Measurements from ENCODE around the gene ADO.

ADO gene

GRCh38 chr10:62820586-62820985 is 16.1 kb downstream of the ADO start:
- TF ChIP-seq BHLHE40 (IDR thresholded peaks at IDR 0.05; ENCODE audit: borderline replicate concordance) (no peak), CTBP1 (IDR thresholded peaks at IDR 0.05; ENCODE audit: borderline replicate concordance) (no peak), ELF4 (IDR thresholded peaks at IDR 0.05) (no peak), L3MBTL2 (conservative IDR thresholded peaks at IDR 0.05) (no peak), FOXK2 (IDR thresholded peaks at IDR 0.05) (no peak), LEF1 (IDR thresholded peaks at IDR 0.05; ENCODE audit: borderline replicate concordance) (no peak), ARNT (IDR thresholded peaks at IDR 0.05) (no peak), FOXA1 (IDR thresholded peaks at IDR 0.05) (no peak), PKNOX1 (IDR thresholded peaks at IDR 0.05) (no peak), HDGF (IDR thresholded peaks at IDR 0.05; ENCODE audit: borderline replicate concordance) (no peak), NFRKB (IDR thresholded peaks at IDR 0.05) (no peak), SUZ12 (IDR thresholded peaks at IDR 0.05) (no peak), TARDBP (IDR thresholded peaks at IDR 0.05) (no peak), FOXM1 (IDR thresholded peaks at IDR 0.05; ENCODE audit: borderline replicate concordance) (no peak), SP1 (IDR thresholded peaks at IDR 0.05) (no peak), ZNF384 (IDR thresholded peaks at IDR 0.05) (no peak)
- ChIA-PET POLR2A (no interaction called here), CTCF (no interaction called here)
- no peak for DNase-seq (ENCODE audit: extremely low spot score)

GRCh38 chr10:62826273-62826672 is 21.8 kb downstream of the ADO start:
- DNase-seq (ENCODE audit: extremely low spot score) = no peak
- ChIA-PET CTCF (no interaction called here), POLR2A (no interaction called here)
- TF ChIP-seq HDGF (IDR thresholded peaks at IDR 0.05; ENCODE audit: borderline replicate concordance) (no peak), PKNOX1 (IDR thresholded peaks at IDR 0.05) (no peak), ZNF384 (IDR thresholded peaks at IDR 0.05) (no peak), TARDBP (IDR thresholded peaks at IDR 0.05) (no peak), LEF1 (IDR thresholded peaks at IDR 0.05; ENCODE audit: borderline replicate concordance) (no peak), FOXA1 (IDR thresholded peaks at IDR 0.05) (no peak), SP1 (IDR thresholded peaks at IDR 0.05) (no peak), NFRKB (IDR thresholded peaks at IDR 0.05) (no peak), FOXM1 (IDR thresholded peaks at IDR 0.05; ENCODE audit: borderline replicate concordance) (no peak), SUZ12 (IDR thresholded peaks at IDR 0.05) (no peak)

GRCh38 chr10:62829622-62830021 is 25.1 kb downstream of the ADO start:
- ChIA-PET CTCF (interaction anchor here (1.5 kb wide), 1 partner anchor 12 kb away, joined by 3 read pairs; no protein-coding TSS in a partner anchor), POLR2A (interaction anchor here (1.2 kb wide), 1 partner anchor 24 kb away, joined by 3 read pairs; no protein-coding TSS in a partner anchor)
- TF ChIP-seq L3MBTL2 (conservative IDR thresholded peaks at IDR 0.05) (no peak), FOXM1 (IDR thresholded peaks at IDR 0.05; ENCODE audit: borderline replicate concordance) (no peak), PKNOX1 (IDR thresholded peaks at IDR 0.05) (no peak), LEF1 (IDR thresholded peaks at IDR 0.05; ENCODE audit: borderline replicate concordance) (no peak), SUZ12 (IDR thresholded peaks at IDR 0.05) (no peak), SP1 (IDR thresholded peaks at IDR 0.05) (no peak), NFRKB (IDR thresholded peaks at IDR 0.05) (no peak), CTBP1 (IDR thresholded peaks at IDR 0.05; ENCODE audit: borderline replicate concordance) (no peak), FOXK2 (IDR thresholded peaks at IDR 0.05) (no peak), ARNT (IDR thresholded peaks at IDR 0.05) (no peak), ELF4 (IDR thresholded peaks at IDR 0.05) (no peak), BHLHE40 (IDR thresholded peaks at IDR 0.05; ENCODE audit: borderline replicate concordance) (no peak), TARDBP (IDR thresholded peaks at IDR 0.05) (no peak), HDGF (IDR thresholded peaks at IDR 0.05; ENCODE audit: borderline replicate concordance) (no peak), ZNF384 (IDR thresholded peaks at IDR 0.05) (no peak), FOXA1 (IDR thresholded peaks at IDR 0.05) (no peak)
- DNase-seq (ENCODE audit: extremely low spot score) = no peak

GRCh38 chr10:62830679-62831078 is 26.2 kb downstream of the ADO start:
- no peak for DNase-seq (ENCODE audit: extremely low spot score)
- TF ChIP-seq CTBP1 (IDR thresholded peaks at IDR 0.05; ENCODE audit: borderline replicate concordance) (no peak), FOXM1 (IDR thresholded peaks at IDR 0.05; ENCODE audit: borderline replicate concordance) (no peak), FOXA1 (IDR thresholded peaks at IDR 0.05) (no peak), HDGF (IDR thresholded peaks at IDR 0.05; ENCODE audit: borderline replicate concordance) (no peak), TARDBP (IDR thresholded peaks at IDR 0.05) (no peak), PKNOX1 (IDR thresholded peaks at IDR 0.05) (no peak)
- POLR2A ChIA-PET = interaction anchor here (1.2 kb wide), 1 partner anchor 25 kb away, joined by 3 read pairs; no protein-coding TSS in a partner anchor
- CTCF ChIA-PET = no interaction called here

- ChIA-PET CTCF (interaction anchor here (0.7 kb wide), 1 partner anchor 387 kb away, joined by 3 read pairs; no protein-coding TSS in a partner anchor), POLR2A (no interaction called here)
- DNase-seq (ENCODE audit: extremely low spot score) = no peak
- TF ChIP-seq ARNT (IDR thresholded peaks at IDR 0.05) = no peak
- TF ChIP-seq LEF1 (IDR thresholded peaks at IDR 0.05; ENCODE audit: borderline replicate concordance) = no peak
- no peak for TF ChIP-seq FOXK2 (IDR thresholded peaks at IDR 0.05)
- TF ChIP-seq FOXA1 (IDR thresholded peaks at IDR 0.05) = no peak
- no peak for TF ChIP-seq L3MBTL2 (conservative IDR thresholded peaks at IDR 0.05)
- TF ChIP-seq TARDBP (IDR thresholded peaks at IDR 0.05) = no peak
- TF ChIP-seq NFRKB (IDR thresholded peaks at IDR 0.05) = no peak
- TF ChIP-seq SUZ12 (IDR thresholded peaks at IDR 0.05) = no peak
- TF ChIP-seq SP1 (IDR thresholded peaks at IDR 0.05) = no peak
- no peak for TF ChIP-seq BHLHE40 (IDR thresholded peaks at IDR 0.05; ENCODE audit: borderline replicate concordance)
- TF ChIP-seq FOXM1 (IDR thresholded peaks at IDR 0.05; ENCODE audit: borderline replicate concordance) = no peak
Measured at GRCh38 chr10:62831346-62831745, 26.8 kb downstream of the ADO start.

- TF ChIP-seq L3MBTL2 (conservative IDR thresholded peaks at IDR 0.05) (no peak), ZNF384 (IDR thresholded peaks at IDR 0.05) (no peak), TARDBP (IDR thresholded peaks at IDR 0.05) (no peak), HDGF (IDR thresholded peaks at IDR 0.05; ENCODE audit: borderline replicate concordance) (no peak), FOXK2 (IDR thresholded peaks at IDR 0.05) (no peak), FOXM1 (IDR thresholded peaks at IDR 0.05; ENCODE audit: borderline replicate concordance) (no peak), BHLHE40 (IDR thresholded peaks at IDR 0.05; ENCODE audit: borderline replicate concordance) (no peak), SUZ12 (IDR thresholded peaks at IDR 0.05) (no peak), CTBP1 (IDR thresholded peaks at IDR 0.05; ENCODE audit: borderline replicate concordance) (no peak), ELF4 (IDR thresholded peaks at IDR 0.05) (no peak), ARNT (IDR thresholded peaks at IDR 0.05) (no peak), LEF1 (IDR thresholded peaks at IDR 0.05; ENCODE audit: borderline replicate concordance) (no peak), NFRKB (IDR thresholded peaks at IDR 0.05) (no peak), PKNOX1 (IDR thresholded peaks at IDR 0.05) (no peak), SP1 (IDR thresholded peaks at IDR 0.05) (no peak), FOXA1 (IDR thresholded peaks at IDR 0.05) (no peak)
- DNase-seq (ENCODE audit: extremely low spot score) = no peak
- ChIA-PET POLR2A (no interaction called here), CTCF (no interaction called here)
Measured at GRCh38 chr10:62839590-62839989, 35.1 kb downstream of the ADO start.

Measured in HEK293T (cell line).